ENCODE measurements around the gene SH2D6.
"Not testable (repeated sequence)": the region's sequence is repeated elsewhere in the genome, so short reads cannot be mapped to it uniquely, and the experiment has no call there.

Gene SH2D6

DNA sequence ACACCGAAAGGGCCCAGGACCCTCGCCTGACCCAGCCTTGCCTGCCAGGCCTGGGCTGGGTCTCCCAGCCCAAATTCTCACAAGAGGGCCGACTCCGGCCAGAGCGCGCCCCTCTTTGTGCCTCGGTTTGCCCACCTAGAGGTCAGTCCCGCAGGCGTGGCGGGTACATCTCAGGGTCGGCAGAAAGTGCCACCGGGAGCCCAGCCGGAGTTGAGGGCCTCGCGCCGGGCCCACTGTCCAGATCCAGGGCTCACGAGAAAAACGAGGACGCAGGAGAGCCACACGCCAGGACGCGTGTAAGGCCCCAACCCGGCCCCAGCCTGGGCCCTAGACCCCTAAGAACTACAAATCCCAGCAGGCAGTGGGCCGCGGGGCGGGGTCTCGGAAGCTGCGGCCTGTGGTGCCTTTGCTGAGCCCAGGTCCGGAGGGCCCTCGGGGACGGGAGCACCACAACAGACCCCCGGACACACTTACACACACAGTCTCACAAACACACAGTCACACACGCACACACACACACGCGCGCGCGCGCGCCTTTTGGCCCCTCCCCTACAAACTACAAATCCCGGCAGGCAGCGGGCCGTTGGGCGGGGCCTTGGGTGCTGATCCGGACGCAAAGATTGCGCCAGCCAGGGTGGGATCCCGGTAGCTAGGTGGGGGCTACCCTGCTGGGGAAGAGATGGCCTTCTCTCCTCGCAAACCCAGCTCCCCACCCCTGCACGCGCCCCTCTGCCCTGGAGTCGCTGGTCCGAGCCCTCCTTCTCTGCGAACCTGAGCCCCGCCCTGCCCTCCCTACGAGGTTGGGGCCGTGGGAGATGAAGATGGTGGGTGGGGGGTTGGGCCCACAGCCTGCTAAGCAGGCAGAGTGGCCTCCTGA lies at the start of gene SH2D6:
Gene SH2D6, plus strand, starts transcription at position 583 of the 877 bp plus-strand sequence. CDS start 10,752 bp downstream, outside the sequence.
- peak; percentile 91 for DNase-seq (ENCODE audit: low read depth, low spot score)

DNA sequence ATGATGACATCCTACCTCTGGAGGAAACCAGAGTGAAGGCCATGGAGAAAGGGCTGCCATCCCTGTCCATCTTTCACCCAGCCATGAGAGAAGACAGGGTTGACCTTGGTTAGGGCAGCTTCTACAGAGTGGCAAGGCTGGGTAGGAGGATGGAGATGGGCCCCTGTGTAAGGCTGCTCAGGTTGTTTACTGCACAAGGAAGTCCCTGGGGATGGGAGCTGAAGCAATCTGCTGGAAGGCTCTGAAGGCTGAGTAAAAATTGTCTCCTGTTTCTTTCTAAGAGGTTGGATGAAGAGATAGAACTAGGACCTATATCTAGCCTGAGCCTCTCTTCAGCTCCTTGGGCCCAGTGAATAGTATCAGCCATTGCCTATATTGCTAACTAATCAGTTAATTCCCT lies 49.6 kb upstream of the SH2D6 start:
- DNase-seq (ENCODE audit: low read depth, low spot score) = no peak

DNA sequence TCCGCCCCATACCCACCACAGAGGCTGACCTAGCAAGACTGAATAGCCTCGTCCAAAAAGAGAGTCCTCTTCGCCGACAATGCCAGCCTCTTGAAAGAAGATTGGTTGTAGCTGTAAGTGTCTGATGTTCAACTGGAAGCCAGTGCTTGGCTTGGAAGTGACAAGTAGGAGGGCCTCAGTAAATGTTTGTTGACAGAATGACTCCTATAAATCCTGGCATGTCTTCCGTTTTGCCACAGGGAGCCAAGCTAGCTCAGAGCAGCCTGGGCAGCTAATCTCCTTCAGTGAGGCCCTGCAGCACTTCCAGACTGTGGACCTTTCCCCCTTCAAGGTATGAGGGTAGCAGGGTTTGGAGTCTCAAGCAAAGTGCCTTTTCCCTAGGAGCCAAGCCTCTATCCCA lies 49.0 kb upstream of the SH2D6 start:
- DNase-seq (ENCODE audit: low read depth, low spot score) = peak; percentile 24

- DNase-seq (ENCODE audit: low read depth, low spot score) = no peak
Observed at GRCh38 chr2:85371045-85371444, 47.5 kb upstream of the SH2D6 start.

DNA sequence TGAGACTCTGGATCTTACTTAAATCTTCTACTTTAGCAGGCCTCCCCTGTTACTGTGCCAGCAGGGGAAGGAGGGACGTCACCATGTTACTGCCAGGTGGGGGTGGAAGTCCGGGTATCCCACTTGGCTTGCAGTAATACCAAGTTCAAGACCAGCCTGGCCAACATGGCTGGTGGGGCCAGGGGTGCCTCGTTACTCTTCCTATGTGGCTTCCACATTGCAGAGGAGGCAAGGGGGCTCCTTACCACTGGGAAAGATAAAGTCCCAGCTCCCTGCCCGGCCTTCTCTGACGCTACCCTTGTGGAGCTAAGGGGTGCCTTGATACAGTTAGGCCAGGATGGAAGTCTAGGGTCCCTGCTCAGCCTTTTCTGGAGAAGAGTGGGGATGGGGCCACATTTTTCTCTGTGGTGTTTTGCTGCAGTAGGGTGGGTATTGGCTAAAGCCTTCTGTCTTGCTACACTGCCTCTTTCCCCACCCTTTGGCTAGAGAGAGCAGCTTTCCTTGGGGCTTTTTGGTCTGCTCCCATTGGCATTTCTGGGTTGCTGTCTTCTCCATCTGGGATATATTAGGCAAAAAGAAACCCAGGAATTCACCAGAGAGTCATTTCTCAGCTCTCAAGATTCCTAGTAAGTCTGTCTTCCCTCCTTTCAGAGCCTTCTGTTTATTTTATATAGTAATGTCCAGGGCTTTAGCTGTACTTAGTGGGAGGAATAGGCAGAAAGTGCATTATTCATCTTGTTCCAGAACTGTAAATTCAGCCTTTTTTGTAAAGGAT lies 42.0 kb upstream of the SH2D6 start:
- no peak for DNase-seq (ENCODE audit: low read depth, low spot score)

DNA sequence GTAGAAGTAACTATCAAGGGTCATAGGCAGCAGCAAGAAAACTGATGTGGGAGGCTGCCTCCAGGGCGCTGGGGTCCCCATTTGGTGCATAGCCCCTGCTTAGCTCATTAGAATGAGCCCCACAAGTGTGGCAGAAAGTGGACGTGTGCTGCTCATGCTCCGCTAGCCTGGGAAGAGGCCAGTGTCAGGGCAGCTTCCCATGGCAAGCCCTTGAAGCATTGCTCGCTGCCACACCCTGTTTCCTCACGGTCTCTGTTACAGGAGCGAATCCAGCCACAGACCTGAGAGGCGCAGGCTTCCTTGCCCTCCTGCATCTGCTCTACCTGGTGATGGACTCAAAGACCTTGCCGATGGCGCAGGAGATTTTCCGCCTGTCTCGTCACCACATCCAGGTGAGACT lies 41.4 kb upstream of the SH2D6 start:
- DNase-seq (ENCODE audit: low read depth, low spot score) = no peak

DNA sequence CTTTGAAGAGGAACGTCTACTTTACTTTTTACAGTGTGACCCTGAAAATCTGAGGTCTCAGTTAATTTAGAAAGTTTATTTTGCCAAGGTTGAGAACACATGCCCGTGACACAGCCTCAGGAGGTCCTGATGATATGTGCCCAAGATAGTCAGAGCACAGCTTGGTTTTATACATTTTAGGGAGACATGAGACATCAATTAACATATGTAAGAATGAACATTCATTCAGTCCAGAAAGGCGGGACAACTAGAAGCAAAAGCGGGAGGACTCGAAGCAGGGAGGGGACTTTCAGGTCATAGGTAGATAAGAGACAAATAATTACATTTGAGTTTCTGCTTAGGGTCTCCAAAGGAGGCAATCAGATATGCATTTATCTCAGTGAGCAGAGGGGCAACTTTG lies 40.3 kb upstream of the SH2D6 start:
- no peak for DNase-seq (ENCODE audit: low read depth, low spot score)

- DNase-seq (ENCODE audit: low read depth, low spot score) = no peak
Observed at GRCh38 chr2:85380048-85380447, 38.5 kb upstream of the SH2D6 start.

GRCh38 chr2:85383151-85383550 lies 35.4 kb upstream of the SH2D6 start:
- DNase-seq (ENCODE audit: low read depth, low spot score) = not testable (repeated sequence)

- no peak for DNase-seq (ENCODE audit: low read depth, low spot score)
Observed at GRCh38 chr2:85383850-85384249, 34.7 kb upstream of the SH2D6 start.

GRCh38 chr2:85385746-85386145 lies 32.8 kb upstream of the SH2D6 start:
- no peak for DNase-seq (ENCODE audit: low read depth, low spot score)

DNA sequence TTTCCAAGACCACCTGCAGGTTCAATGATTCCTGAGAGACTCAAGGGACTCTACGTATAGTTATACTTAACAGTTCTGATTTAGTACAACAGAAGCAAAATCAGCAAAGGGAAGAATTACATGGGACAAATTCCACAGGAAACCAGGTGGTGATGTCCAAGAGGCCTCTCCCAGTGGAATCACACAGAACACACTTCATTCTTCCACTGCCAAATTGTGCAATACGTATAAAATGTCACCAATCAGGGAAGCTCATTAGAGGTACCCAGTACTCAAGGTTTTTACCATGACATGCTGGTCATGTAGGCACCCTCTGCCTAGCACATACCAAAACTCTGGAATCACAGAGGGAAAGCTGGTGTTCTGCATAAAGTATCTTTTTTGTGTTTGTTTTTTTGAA lies 30.8 kb upstream of the SH2D6 start:
- no peak for DNase-seq (ENCODE audit: low read depth, low spot score)

DNA sequence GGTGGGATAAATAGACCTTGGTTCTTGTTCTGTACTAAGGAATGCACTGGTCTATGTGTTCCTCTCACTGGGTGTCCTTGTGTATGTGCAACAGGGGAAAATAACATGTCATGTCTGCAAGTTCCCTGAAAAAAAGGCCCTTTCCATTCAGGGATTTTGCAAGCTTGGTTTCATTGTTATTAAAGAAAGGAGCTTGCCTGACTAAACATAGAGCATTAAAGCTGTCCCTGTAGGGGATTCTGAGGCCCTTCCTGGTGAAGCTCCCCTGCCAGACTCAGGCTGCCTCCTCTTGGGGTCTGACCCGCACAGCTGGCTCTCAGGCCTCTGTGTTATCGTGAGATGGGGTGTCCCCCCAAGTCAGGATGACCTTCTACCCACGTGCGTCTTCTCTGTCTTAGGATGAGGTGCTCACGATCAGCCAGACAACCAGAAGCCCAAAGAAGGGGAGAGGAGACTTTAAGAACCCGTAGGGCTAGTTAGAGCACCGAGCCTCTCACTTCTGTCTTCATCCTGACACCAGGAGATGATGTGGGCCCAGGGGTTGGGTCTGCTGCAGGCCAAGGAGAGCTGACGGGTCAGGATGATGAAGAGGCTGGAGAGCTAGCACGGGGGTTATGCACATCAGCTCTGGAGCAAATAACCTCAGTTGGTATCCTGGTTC lies 29.5 kb upstream of the SH2D6 start:
- DNase-seq (ENCODE audit: low read depth, low spot score) = no peak

GRCh38 chr2:85390941-85391669 lies 27.4 kb upstream of the SH2D6 start:
- DNase-seq (ENCODE audit: low read depth, low spot score) = peak; percentile 61

DNA sequence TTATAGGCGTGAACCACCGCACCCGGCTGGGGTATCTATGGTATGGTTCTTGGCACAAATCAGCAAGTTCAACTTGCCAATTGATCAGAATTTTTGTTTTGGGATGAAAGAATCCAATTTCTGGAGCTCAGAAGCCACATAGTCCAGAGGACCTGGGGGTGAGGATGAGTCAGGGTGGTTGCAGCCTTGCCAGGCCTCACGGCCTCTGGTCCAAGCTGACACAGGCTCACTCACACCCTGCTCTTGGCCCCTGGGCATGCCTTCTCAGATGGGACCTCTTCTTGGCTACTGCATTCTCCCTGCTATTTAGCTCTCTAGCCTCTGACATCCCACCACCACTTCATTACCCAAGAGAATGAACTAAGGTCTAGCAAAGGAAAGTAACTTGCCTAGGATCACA lies 24.7 kb upstream of the SH2D6 start:
- peak; percentile 16 for DNase-seq (ENCODE audit: low read depth, low spot score)

GRCh38 chr2:85394261-85394681 lies 24.2 kb upstream of the SH2D6 start:
- DNase-seq (ENCODE audit: low read depth, low spot score) = peak; percentile 28

- DNase-seq (ENCODE audit: low read depth, low spot score) = no peak
Observed at GRCh38 chr2:85394976-85395375, 23.5 kb upstream of the SH2D6 start.

DNA sequence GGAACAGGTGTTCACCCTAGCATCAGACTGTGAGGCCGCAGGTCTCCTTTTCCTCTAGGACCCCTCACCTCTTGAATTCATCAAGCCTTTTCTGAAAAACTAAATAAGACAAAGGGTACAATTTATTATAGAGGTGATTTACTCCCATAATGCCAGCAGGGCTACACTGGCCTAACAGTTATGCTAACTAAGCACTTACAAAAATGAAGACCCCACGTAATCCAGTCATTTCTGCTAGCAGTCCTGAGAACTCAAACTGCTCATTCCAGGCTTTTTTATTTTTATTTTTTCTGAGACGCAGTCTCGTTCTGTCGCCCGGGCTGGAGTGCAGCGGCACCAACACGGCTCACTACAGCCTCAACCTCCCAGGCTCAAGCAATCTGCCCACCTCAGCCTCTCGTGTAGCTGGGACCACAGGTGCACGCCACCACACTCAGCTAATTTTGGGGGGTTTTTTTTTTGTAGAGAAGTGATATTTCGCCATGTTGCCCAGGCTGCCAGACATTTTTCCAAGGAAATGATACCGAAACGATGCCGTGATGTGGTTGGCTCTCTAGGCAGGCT lies 22.5 kb upstream of the SH2D6 start:
- no peak for DNase-seq (ENCODE audit: low read depth, low spot score)

DNA sequence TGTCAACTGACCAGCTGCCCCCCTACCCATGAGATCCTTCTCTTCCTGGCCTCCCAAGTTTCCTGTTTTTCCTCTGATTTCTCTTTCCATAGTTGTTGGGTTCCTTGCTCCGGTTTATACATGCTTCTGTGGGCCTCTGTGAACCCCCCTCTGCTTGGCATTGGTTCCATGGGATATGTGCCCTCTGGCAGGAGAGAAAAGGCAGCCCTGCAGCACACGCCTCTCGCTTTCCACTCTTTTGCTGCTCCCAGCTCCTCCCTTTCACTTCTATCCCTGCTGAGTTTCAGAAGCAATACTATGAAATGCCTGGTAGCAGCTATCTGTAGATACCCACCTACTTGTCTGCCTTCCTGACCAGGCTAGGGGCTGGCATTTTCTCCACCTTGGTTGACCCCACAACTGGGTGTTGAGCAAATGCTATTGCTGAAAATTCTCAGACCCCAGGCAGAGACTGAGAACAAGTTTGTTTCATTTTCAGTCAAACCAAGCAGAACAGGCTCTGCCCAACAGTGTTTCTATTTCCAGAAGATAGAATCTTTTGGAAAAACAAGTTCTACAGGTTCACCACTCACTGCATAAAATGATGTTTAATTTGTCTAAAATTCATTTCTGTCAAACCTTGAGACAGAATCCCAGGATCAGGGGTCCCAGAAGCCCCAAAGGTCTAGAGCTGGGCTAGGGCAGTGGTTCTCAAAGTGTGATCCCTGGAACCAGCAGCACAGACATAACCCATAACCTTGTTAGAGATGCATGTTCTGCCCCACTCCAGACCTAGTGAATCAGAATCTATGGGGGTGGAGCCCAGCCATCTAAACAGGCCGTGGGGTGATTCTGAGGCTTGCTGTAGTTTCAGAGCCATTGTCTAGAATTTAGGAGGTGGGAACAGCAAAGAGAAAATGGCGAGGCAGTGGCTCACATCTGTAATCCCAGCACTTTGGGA lies 21.7 kb upstream of the SH2D6 start:
- DNase-seq (ENCODE audit: low read depth, low spot score) = no peak

- DNase-seq (ENCODE audit: low read depth, low spot score) = no peak
Observed at GRCh38 chr2:85397925-85398331, 20.6 kb upstream of the SH2D6 start.
